Endothelial cell of umbilical vein (primary cell): ENCODE data around the gene MVK. TPM values are rescaled to one million over a fixed set of nuclear protein-coding genes. Genes with fewer than 3 reads are reported as not detected.

ENCODE experiments used
- BruUV-seq: library from RNA; stranded (reverse); fragments of 400-500 nt; replicated peaks from 2 replicates; lab custom pipeline; 2021; lab: Mats Ljungman, UMichigan
- CTCF ChIA-PET: fragments of 300-600, 350-600 bp; sonication (Branson Sonifier 250); formaldehyde crosslinking; loops from one replicate; lab custom pipeline; 2021; ENCODE audit warnings: antibody characterized with exemption, inconsistent platforms; lab: Charles Lee
- POLR2A ChIA-PET: fragments of 300-600, 350-600 bp; sonication (Branson Sonifier 250); formaldehyde crosslinking; loops from one replicate; lab custom pipeline; 2021; ENCODE audit warnings: antibody characterized with exemption, inconsistent platforms; lab: Charles Lee
- DNase-seq: peaks from one replicate; pipeline ENCODE4 v3.0.0-alpha.2; 2011; ENCODE audit warnings: low read depth, low spot score
- FAIRE-seq: peaks from 2 replicates; lab custom pipeline; 2011; peaks lifted over from hg19 to GRCh38; lab: Jason Lieb, UNC
- H2AFZ ChIP-seq: 2 replicates; pipeline ENCODE4 v1.6.0; 2012; ENCODE audit warnings: low read depth, low read length, control low read depth, inconsistent platforms
- H3K27ac ChIP-seq: 2 replicates; pipeline ENCODE4 v1.5.1; 2011; ENCODE audit warnings: low read depth, mild to moderate bottlenecking, control low read depth, low read length, moderate library complexity; ENCODE audit not compliant: insufficient read depth
- H3K27me3 ChIP-seq, 2 experiments: 2 replicates each; pipeline versions ENCODE4 v1.6.0 to v1.6.1; 2011; ENCODE audit warnings: low read length in 2 of 2, mixed read lengths in 1 of 2; ENCODE audit not compliant: control insufficient read depth in 2 of 2, insufficient read depth in 2 of 2
- H3K36me3 ChIP-seq, 2 experiments: 2 replicates in 1 of 2; 3 replicates in 1 of 2; pipeline ENCODE4 v1.5.1; 2011; ENCODE audit warnings: low read length in 2 of 2, mild to moderate bottlenecking in 1 of 2, moderate library complexity in 1 of 2; ENCODE audit not compliant: control insufficient read depth in 2 of 2, insufficient read depth in 2 of 2; ENCODE audit errors: extremely low read depth in 1 of 2
- H3K4me1 ChIP-seq: 3 replicates; pipeline ENCODE4 v1.5.1; 2011; ENCODE audit warnings: mild to moderate bottlenecking, low read length; ENCODE audit not compliant: control insufficient read depth, insufficient read depth; ENCODE audit errors: extremely low read depth
- H3K4me2 ChIP-seq: 2 replicates; pipeline ENCODE4 v1.6.1; 2011; ENCODE audit warnings: low read length, control low read depth, mixed read lengths; ENCODE audit not compliant: insufficient read depth
- H3K4me3 ChIP-seq, 3 experiments: fragments of 200-600 bp in 1 of 3; sonication (generic), shearing (Covaris generic) in 1 of 3; replicated peaks in 1 of 3; 2 replicates each; pipeline ENCODE4 v1.5.1; 2011 to 2016; ENCODE audit warnings: control low read depth in 3 of 3, low read length in 3 of 3, mild to moderate bottlenecking in 2 of 3, inconsistent platforms in 1 of 3, low read depth in 1 of 3, moderate library complexity in 1 of 3; ENCODE audit not compliant: insufficient read depth in 1 of 3
- H3K79me2 ChIP-seq: 2 replicates; pipeline ENCODE4 v1.6.0; 2012; ENCODE audit warnings: low read length, inconsistent platforms; ENCODE audit not compliant: control insufficient read depth, insufficient read depth
- H3K9ac ChIP-seq: replicated peaks from 2 replicates; pipeline ENCODE3; 2011; ENCODE audit warnings: low read length, control low read depth; ENCODE audit not compliant: insufficient read depth; ENCODE audit errors: extremely low read depth
- H3K9me1 ChIP-seq: replicated peaks from 3 replicates; pipeline ENCODE4 v1.6.0; 2011; ENCODE audit warnings: mild to moderate bottlenecking, low read length; ENCODE audit not compliant: control insufficient read depth, insufficient read depth; ENCODE audit errors: extremely low read depth
- H3K9me3 ChIP-seq: replicated peaks from 2 replicates; pipeline ENCODE4 v1.5.1; 2012; ENCODE audit warnings: low read length, inconsistent platforms; ENCODE audit not compliant: control insufficient read depth, insufficient read depth
- H4K20me1 ChIP-seq: replicated peaks from 2 replicates; pipeline ENCODE3; 2011; ENCODE audit warnings: mild to moderate bottlenecking, low read length; ENCODE audit not compliant: control insufficient read depth, insufficient read depth; ENCODE audit errors: extremely low read depth
- CTCF ChIP-seq, 2 donors: IDR thresholded peaks; 1 replicate in 1 of 2; 2 replicates in 1 of 2; pipeline ENCODE4 v1.5.1; 2011; ENCODE audit warnings: low read length in 2 of 2, mild to moderate bottlenecking in 2 of 2, moderate library complexity in 2 of 2, control low read depth in 1 of 2, inconsistent platforms in 1 of 2, low read depth in 1 of 2; ENCODE audit not compliant: insufficient read depth in 1 of 2; ENCODE audit errors: extremely low read depth in 1 of 2
- EZH2 ChIP-seq: IDR thresholded peaks from 2 replicates; pipeline ENCODE4 v1.6.1; 2012; ENCODE audit warnings: borderline replicate concordance, low read depth, mild to moderate bottlenecking, moderate library complexity, low read length, inconsistent platforms; ENCODE audit not compliant: severe bottlenecking
- FOS ChIP-seq: IDR thresholded peaks from 2 replicates; pipeline ENCODE4 v1.6.1; 2011; ENCODE audit warnings: mild to moderate bottlenecking, low read length, moderate library complexity, borderline replicate concordance; ENCODE audit not compliant: insufficient read depth
- GATA2 ChIP-seq: IDR thresholded peaks from 2 replicates; pipeline ENCODE4 v1.7.0; 2011; ENCODE audit warnings: low read depth, mild to moderate bottlenecking, moderate library complexity, mixed read lengths, low read length; ENCODE audit not compliant: insufficient read length, insufficient read depth
- JUN ChIP-seq: IDR thresholded peaks from 2 replicates; pipeline ENCODE4 v1.6.1; 2011; ENCODE audit warnings: borderline replicate concordance, low read depth; ENCODE audit not compliant: insufficient read length, insufficient read depth
- MYC ChIP-seq: IDR thresholded peaks from one replicate; pipeline ENCODE4 v1.6.1; 2011; ENCODE audit warnings: mild to moderate bottlenecking, low read depth, low read length
- POLR2A ChIP-seq: IDR thresholded peaks from 2 replicates; pipeline ENCODE4 v1.6.1; 2012; ENCODE audit warnings: low read depth, mild to moderate bottlenecking, control low read depth, low read length
- dilution Hi-C: fragments of 300-500 bp; cut with MboI; formaldehyde crosslinking; loops from one replicate; pipeline ENCODE4 v1.15.0; 2019; ENCODE audit warnings: low sequenced_read_pairs; ENCODE audit not compliant: extremely low pct_ligation_motif_present
- intact Hi-C: fragments of 100-400 bp; cut with micrococcal nuclease; formaldehyde crosslinking; loops from one replicate; pipeline ENCODE4 v1.10.0; 2022
- polyA plus RNA-seq, 4 experiments: library from polyadenylated mRNA; depleted of rRNA in 3 of 4; stranded (reverse) in 3 of 4; unstranded in 1 of 4; fragments of >200 nt; gene quantifications; 2 replicates each; pipeline versions ENCODE4 v1.2.1 to v1.2.3, GENCODE V29; 2011 to 2012; ENCODE audit warnings: missing spikeins in 1 of 4
- total RNA-seq: library from RNA; stranded (reverse); gene quantifications from 2 replicates; pipeline ENCODE4 v1.2.3, GENCODE V29; 2021
- TF ChIP-seq, protein P1 (sequence below): IDR thresholded peaks from 2 replicates; pipeline ENCODE4 v1.6.1; 2011; ENCODE audit not compliant: insufficient read depth, insufficient read length

MVK gene
- total and polyA plus RNA-seq, 2 donors (not counting 3 experiments of a cell fraction or from before 2014, with no cell fraction given) = 32.6 to 42.6 TPM

GRCh38 chr12:109590566-109590965, 17.0 kb downstream of the MVK start:
- BruUV-seq = no TSS peak
- Histone ChIP-seq H4K20me1 (no peaks in the 10 kb centered on the region), H3K36me3 (peaks cover 0 to 4% of the 10 kb centered on the region in 2 experiments), H3K27me3 (no peaks in the 10 kb centered on the region), H3K4me2 (no peak overlapping the region), H3K4me1 (no peaks in the 10 kb centered on the region), H3K9ac (no peak overlapping the region), H3K4me3 (no peak overlapping the region), H3K27ac (no peak overlapping the region), H3K9me3 (no peaks in the 10 kb centered on the region), H3K79me2 (no peaks in the 10 kb centered on the region), H2AFZ (no peak overlapping the region), H3K9me1 (no peaks in the 10 kb centered on the region)
- ChIA-PET POLR2A (no interaction called here), CTCF (no interaction called here)
- DNase-seq (no peak), FAIRE-seq (no peak)
- intact Hi-C loops (no loop called here), dilution Hi-C loops (no loop called here)
- TF ChIP-seq, protein P1, sequence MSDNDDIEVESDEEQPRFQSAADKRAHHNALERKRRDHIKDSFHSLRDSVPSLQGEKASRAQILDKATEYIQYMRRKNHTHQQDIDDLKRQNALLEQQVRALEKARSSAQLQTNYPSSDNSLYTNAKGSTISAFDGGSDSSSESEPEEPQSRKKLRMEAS = no peak
- TF ChIP-seq FOS (no peak), CTCF (IDR thresholded peaks at IDR 0.05; ENCODE audit: extremely low read depth in 1 of 2, insufficient read depth in 1 of 2, low read depth in 1 of 2, low read length in 2 of 2) (no peak), MYC (no peak), JUN (no peak), GATA2 (no peak), POLR2A (no peak), EZH2 (no peak)
